ENCODE data around the gene DNAH8. TPM values are rescaled to one million over a fixed set of nuclear protein-coding genes. Genes with fewer than 3 reads are reported as not detected.
A peak's percentile ranks its signal among the peaks of the same experiment; 100 is the strongest.

Gene DNAH8
- total and polyA plus RNA-seq, 2 donors (not counting 3 experiments of a cell fraction or from before 2014, with no cell fraction given), result 0.29 to 0.61 TPM

- ChIA-PET CTCF (no interaction called here), POLR2A (no interaction called here)
- Histone ChIP-seq H3K9ac (replicated peaks; ENCODE audit: extremely low read depth, insufficient read depth, low read length) (no peak overlapping the region), H3K4me1 (ENCODE audit: control insufficient read depth, extremely low read depth, insufficient read depth, low read length) (no peaks in the 10 kb centered on the region), H3K27me3 (ENCODE audit: control insufficient read depth in 2 of 2, insufficient read depth in 2 of 2, low read length in 2 of 2) (peaks cover 8 to 11% of the 10 kb centered on the region in 2 experiments), H3K4me2 (ENCODE audit: insufficient read depth, low read length) (no peak overlapping the region), H2AFZ (ENCODE audit: low read depth, low read length) (no peak overlapping the region), H3K9me1 (replicated peaks; ENCODE audit: control insufficient read depth, extremely low read depth, insufficient read depth, low read length) (no peaks in the 10 kb centered on the region), H3K9me3 (replicated peaks; ENCODE audit: control insufficient read depth, insufficient read depth, low read length) (no peaks in the 10 kb centered on the region), H3K36me3 (ENCODE audit: control insufficient read depth in 2 of 2, extremely low read depth in 1 of 2, insufficient read depth in 2 of 2, low read length in 2 of 2) (no peaks in the 10 kb centered on the region), H3K4me3 (replicated peaks in 1 of 3; ENCODE audit: insufficient read depth in 1 of 3, low read depth in 1 of 3, low read length in 3 of 3) (no peak overlapping the region), H3K27ac (ENCODE audit: insufficient read depth, low read depth, low read length) (no peak overlapping the region), H3K79me2 (ENCODE audit: control insufficient read depth, insufficient read depth, low read length) (no peaks in the 10 kb centered on the region), H4K20me1 (replicated peaks; ENCODE audit: control insufficient read depth, extremely low read depth, insufficient read depth, low read length) (no peaks in the 10 kb centered on the region)
- dilution Hi-C loops (cut with MboI; ENCODE audit: extremely low pct_ligation_motif_present, low sequenced_read_pairs), result no loop called here
- FAIRE-seq (peak; percentile 64), DNase-seq (ENCODE audit: low read depth, low spot score) (peak; percentile 76)
- intact Hi-C loops (cut with micrococcal nuclease), result loop anchor here (1.0 kb wide), 2 partner anchors 61 to 138 kb away; no protein-coding TSS in a partner anchor
- no TSS peak for BruUV-seq (replicated peaks)
- TF ChIP-seq FOS (IDR thresholded peaks at IDR 0.05; ENCODE audit: borderline replicate concordance, insufficient read depth, low read length) (no peak), CTCF (IDR thresholded peaks at IDR 0.05; ENCODE audit: extremely low read depth in 1 of 2, insufficient read depth in 1 of 2, low read depth in 1 of 2, low read length in 2 of 2) (peak; percentile 17 to 27)
Measured at GRCh38 chr6:38933426-38933825, 218.3 kb downstream of the DNAH8 start.

- DNase-seq (ENCODE audit: low read depth, low spot score), result no peak
- Histone ChIP-seq H4K20me1 (replicated peaks; ENCODE audit: control insufficient read depth, extremely low read depth, insufficient read depth, low read length) (no peaks in the 10 kb centered on the region), H3K9ac (replicated peaks; ENCODE audit: extremely low read depth, insufficient read depth, low read length) (no peak overlapping the region), H3K9me3 (replicated peaks; ENCODE audit: control insufficient read depth, insufficient read depth, low read length) (no peaks in the 10 kb centered on the region), H3K4me3 (replicated peaks in 1 of 3; ENCODE audit: insufficient read depth in 1 of 3, low read depth in 1 of 3, low read length in 3 of 3) (no peak overlapping the region), H3K4me1 (ENCODE audit: control insufficient read depth, extremely low read depth, insufficient read depth, low read length) (no peaks in the 10 kb centered on the region), H3K27ac (ENCODE audit: insufficient read depth, low read depth, low read length) (no peak overlapping the region), H3K79me2 (ENCODE audit: control insufficient read depth, insufficient read depth, low read length) (no peaks in the 10 kb centered on the region), H3K4me2 (ENCODE audit: insufficient read depth, low read length) (no peak overlapping the region), H3K36me3 (ENCODE audit: control insufficient read depth in 2 of 2, extremely low read depth in 1 of 2, insufficient read depth in 2 of 2, low read length in 2 of 2) (no peaks in the 10 kb centered on the region), H3K27me3 (ENCODE audit: control insufficient read depth in 2 of 2, insufficient read depth in 2 of 2, low read length in 2 of 2) (peaks cover 7 to 8% of the 10 kb centered on the region in 2 experiments), H2AFZ (ENCODE audit: low read depth, low read length) (no peak overlapping the region), H3K9me1 (replicated peaks; ENCODE audit: control insufficient read depth, extremely low read depth, insufficient read depth, low read length) (no peaks in the 10 kb centered on the region)
- POLR2A ChIA-PET, result no interaction called here
- TF ChIP-seq POLR2AphosphoS5 (IDR thresholded peaks at IDR 0.05; ENCODE audit: insufficient read depth, low read depth, low read length), result no peak
- TF ChIP-seq MAX (IDR thresholded peaks at IDR 0.05; ENCODE audit: insufficient read depth, insufficient read length), result no peak
- no peak for TF ChIP-seq POLR2A (IDR thresholded peaks at IDR 0.05; ENCODE audit: low read depth, low read length)
- TF ChIP-seq JUN (IDR thresholded peaks at IDR 0.05; ENCODE audit: borderline replicate concordance, insufficient read depth, insufficient read length, low read depth), result no peak
- TF ChIP-seq EZH2 (IDR thresholded peaks at IDR 0.05; ENCODE audit: borderline replicate concordance, low read depth, low read length, severe bottlenecking), result no peak
- TF ChIP-seq CTCF (IDR thresholded peaks at IDR 0.05; ENCODE audit: extremely low read depth in 1 of 2, insufficient read depth in 1 of 2, low read depth in 1 of 2, low read length in 2 of 2), result no peak
- FAIRE-seq, result no peak
- no TSS peak for BruUV-seq (replicated peaks)
- intact Hi-C loops (cut with micrococcal nuclease) (no loop called here), dilution Hi-C loops (cut with MboI; ENCODE audit: extremely low pct_ligation_motif_present, low sequenced_read_pairs) (no loop called here)
- CTCF ChIA-PET, result interaction anchor here (1.8 kb wide), 1 partner anchor 12 kb away, joined by 4 read pairs; no protein-coding TSS in a partner anchor
Measured at GRCh38 chr6:38935051-38935450, 219.9 kb downstream of the DNAH8 start.
